H1 (cell line): Measurements from ENCODE around the gene WFDC5. TPM values are rescaled to one million over a fixed set of nuclear protein-coding genes. Genes with fewer than 3 reads are reported as not detected.

Experiments used
- EP300 ChIP-seq, 2 experiments: IDR thresholded peaks; 1 replicate in 1 of 2; 2 replicates in 1 of 2; pipeline ENCODE4 v1.6.1; 2011 to 2012; ENCODE audit warnings: low read depth in 2 of 2, low read length in 2 of 2, mild to moderate bottlenecking in 2 of 2, borderline replicate concordance in 1 of 2, inconsistent platforms in 1 of 2, moderate library complexity in 1 of 2
- RAD21 ChIP-seq, 2 experiments: IDR thresholded peaks in 1 of 2; conservative IDR thresholded peaks in 1 of 2; 2 replicates each; pipeline ENCODE4 v1.6.1; 2011; ENCODE audit warnings: low read depth in 2 of 2, low read length in 2 of 2, improper control_type of control experiment in 1 of 2, inconsistent platforms in 1 of 2, mild to moderate bottlenecking in 1 of 2, moderate library complexity in 1 of 2
- SIN3A ChIP-seq, 2 experiments: IDR thresholded peaks in 1 of 2; conservative IDR thresholded peaks in 1 of 2; 2 replicates each; pipeline ENCODE4 v1.6.1; 2011 to 2012; ENCODE audit warnings: low read length in 2 of 2, improper control_type of control experiment in 1 of 2, low read depth in 1 of 2, mild to moderate bottlenecking in 1 of 2
- polyA plus RNA-seq, 7 experiments: library from polyadenylated mRNA; depleted of rRNA in 3 of 7; stranded (reverse) in 5 of 7; unstranded in 2 of 7; fragments of >200 nt in 5 of 7; fragments of 200-250 nt in 2 of 7; gene quantifications; 1 replicate in 5 of 7; 2 replicates in 1 of 7; 4 replicates in 1 of 7; pipeline versions ENCODE4 v1.2.1 to v1.2.3, GENCODE V29; 2011 to 2013; ENCODE audit warnings: missing spikeins in 2 of 7, mixed read lengths in 2 of 7
- total RNA-seq: library from RNA; stranded (reverse); fragmentation: NEBNext Ultra II Directional; extraction: Animal tissue kit (Norgen Biotek cat#: 25700); gene quantifications from 2 replicates; pipeline ENCODE4 v1.2.1, GENCODE V29; 2021

WFDC5 gene
- total and polyA plus RNA-seq, 2 of the 8 experiments (the other 6 are each of a cell fraction or from before 2014, with no cell fraction given): not detected

DNA sequence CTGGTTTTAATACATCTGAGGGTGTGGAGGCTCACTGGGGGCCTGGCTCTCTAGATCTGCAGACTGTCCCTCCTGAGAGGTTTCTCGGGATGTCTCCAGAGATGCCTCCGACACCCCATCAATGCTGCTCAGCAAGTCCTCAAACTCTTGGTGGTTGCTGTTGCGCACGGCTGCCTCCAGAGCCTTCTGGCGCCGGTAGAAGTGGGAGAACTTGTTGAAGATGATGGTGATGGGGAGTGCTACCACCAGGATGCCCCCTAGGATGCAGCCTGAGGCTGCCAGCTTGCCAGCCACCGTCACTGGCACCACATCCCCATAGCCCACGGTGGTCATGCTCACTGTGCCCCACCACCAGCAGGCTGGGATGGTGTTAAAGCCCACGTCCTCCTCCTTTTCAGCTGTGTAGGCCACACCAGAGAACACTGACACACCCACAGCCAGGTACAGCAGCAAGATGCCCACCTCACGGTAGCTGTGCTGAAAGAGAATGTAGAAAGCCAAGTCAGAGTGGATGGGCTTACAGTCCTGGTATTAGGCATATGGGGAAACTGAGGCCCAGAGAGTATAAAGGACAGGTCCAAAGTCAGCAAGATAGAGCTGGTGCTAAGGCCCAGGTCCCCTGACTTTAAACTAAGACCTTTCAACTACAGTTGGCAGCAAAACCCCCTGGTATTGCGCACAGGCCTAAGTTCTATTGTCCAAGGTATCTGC is 20.0 kb downstream of the WFDC5 start (continued):
- TF ChIP-seq EP300 (IDR thresholded peaks at IDR 0.05; ENCODE audit: borderline replicate concordance in 1 of 2, low read depth in 2 of 2, low read length in 2 of 2) (no peak), RAD21 (IDR thresholded peaks at IDR 0.05 in 1 of 2, conservative IDR thresholded peaks at IDR 0.05 in 1 of 2; ENCODE audit: low read depth in 2 of 2, low read length in 2 of 2) (no peak), SIN3A (conservative IDR thresholded peaks at IDR 0.05 in 1 of 2, IDR thresholded peaks at IDR 0.05 in 1 of 2; ENCODE audit: low read depth in 1 of 2, low read length in 2 of 2) (no peak)
